ENCODE results near the gene PJA1.

PJA1 gene

DNA sequence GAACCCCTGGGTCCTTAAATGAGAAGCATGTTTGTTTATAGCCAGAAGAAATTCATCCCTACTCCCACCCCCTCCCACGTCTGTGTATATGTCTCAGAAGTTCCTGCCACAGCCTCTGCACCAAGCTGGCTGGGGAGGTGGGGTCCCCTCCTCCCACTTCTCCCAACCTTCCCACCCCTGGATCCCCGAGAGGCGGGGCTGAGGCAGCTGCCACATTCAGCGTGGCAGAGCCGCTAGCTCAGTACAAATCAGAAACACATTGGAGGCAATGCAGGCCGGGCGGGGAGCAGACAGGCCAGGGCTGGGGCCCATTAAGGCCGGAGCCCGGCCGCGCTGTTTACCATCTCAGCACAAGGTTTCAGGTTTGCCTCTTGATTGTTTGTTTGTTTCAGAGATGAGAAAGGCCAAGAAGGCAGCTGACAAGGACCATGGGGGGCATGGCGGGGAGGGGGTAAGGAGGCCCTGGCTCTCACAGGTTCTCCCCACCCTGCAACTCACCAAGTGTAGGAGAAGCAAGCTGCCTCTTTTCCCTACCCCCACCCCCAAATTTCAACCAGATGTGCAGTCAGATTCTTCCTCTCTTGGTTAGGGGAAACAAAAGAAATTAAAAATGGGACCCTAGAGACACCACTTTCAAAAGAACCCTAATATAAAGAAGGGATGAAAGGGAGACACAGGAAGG lies 22.3 kb downstream of the PJA1 start:
- Histone ChIP-seq H3K27ac (ENCODE audit: low read length) (no peak overlapping the region), H3K36me3 (replicated peaks; ENCODE audit: low read depth, low read length) (no peaks in the 10 kb centered on the region), H4K20me1 (ENCODE audit: insufficient read depth, low read length) (no peaks in the 10 kb centered on the region), H3K9ac (ENCODE audit: low read length) (no peak overlapping the region), H3K4me1 (ENCODE audit: low read length) (peaks cover 10% of the 10 kb centered on the region), H2AFZ (ENCODE audit: low read depth, low read length) (no peak overlapping the region), H3K79me2 (ENCODE audit: low read length) (no peaks in the 10 kb centered on the region), H3K4me3 (ENCODE audit: low read length) (no peak overlapping the region), H3K4me2 (ENCODE audit: low read length) (no peak overlapping the region), H3K27me3 (ENCODE audit: low read depth, low read length) (no peaks in the 10 kb centered on the region), H3K9me3 (ENCODE audit: insufficient read depth, low read length) (no peaks in the 10 kb centered on the region)
- no peak for TF ChIP-seq EZH2phosphoT487 (IDR thresholded peaks at IDR 0.05; ENCODE audit: low read depth)
- TF ChIP-seq, protein P1, sequence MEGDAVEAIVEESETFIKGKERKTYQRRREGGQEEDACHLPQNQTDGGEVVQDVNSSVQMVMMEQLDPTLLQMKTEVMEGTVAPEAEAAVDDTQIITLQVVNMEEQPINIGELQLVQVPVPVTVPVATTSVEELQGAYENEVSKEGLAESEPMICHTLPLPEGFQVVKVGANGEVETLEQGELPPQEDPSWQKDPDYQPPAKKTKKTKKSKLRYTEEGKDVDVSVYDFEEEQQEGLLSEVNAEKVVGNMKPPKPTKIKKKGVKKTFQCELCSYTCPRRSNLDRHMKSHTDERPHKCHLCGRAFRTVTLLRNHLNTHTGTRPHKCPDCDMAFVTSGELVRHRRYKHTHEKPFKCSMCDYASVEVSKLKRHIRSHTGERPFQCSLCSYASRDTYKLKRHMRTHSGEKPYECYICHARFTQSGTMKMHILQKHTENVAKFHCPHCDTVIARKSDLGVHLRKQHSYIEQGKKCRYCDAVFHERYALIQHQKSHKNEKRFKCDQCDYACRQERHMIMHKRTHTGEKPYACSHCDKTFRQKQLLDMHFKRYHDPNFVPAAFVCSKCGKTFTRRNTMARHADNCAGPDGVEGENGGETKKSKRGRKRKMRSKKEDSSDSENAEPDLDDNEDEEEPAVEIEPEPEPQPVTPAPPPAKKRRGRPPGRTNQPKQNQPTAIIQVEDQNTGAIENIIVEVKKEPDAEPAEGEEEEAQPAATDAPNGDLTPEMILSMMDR (IDR thresholded peaks at IDR 0.05; ENCODE audit: low read depth, low read length), result no peak

DNA sequence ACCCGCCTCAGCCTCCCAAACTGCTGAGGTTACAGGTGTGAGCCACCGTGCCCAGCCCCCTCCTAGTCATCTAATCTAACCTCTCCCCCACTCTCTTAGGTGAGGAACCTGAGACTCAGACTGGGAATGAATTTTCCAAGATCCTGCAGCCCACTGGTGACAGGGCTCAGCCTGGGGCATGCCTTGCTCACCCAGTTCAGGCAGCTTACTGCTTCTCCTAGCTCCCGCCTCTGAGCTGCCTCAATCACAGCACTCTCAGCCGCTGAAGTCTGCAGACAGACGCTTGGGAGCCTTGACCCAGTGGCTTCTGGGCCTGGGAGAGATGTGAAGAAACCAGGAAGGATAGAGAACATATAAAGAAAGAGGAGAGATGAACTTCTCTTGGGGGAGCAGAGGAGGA lies 24.4 kb downstream of the PJA1 start:
- no peak overlapping the region for H3K4me2 ChIP-seq (ENCODE audit: low read length)
- H3K9ac ChIP-seq (ENCODE audit: low read length), result no peak overlapping the region
- H2AFZ ChIP-seq (ENCODE audit: low read depth, low read length), result no peak overlapping the region
- no peak overlapping the region for H3K4me3 ChIP-seq (ENCODE audit: low read length)
- H3K27ac ChIP-seq (ENCODE audit: low read length), result no peak overlapping the region
- H3K4me1 ChIP-seq (ENCODE audit: low read length), result no peaks in the 10 kb centered on the region
- no peaks in the 10 kb centered on the region for H3K36me3 ChIP-seq (replicated peaks; ENCODE audit: low read depth, low read length)
- H3K9me3 ChIP-seq (ENCODE audit: insufficient read depth, low read length), result no peaks in the 10 kb centered on the region
- H3K27me3 ChIP-seq (ENCODE audit: low read depth, low read length), result no peaks in the 10 kb centered on the region
- no peaks in the 10 kb centered on the region for H4K20me1 ChIP-seq (ENCODE audit: insufficient read depth, low read length)
- TF ChIP-seq, protein P1 (IDR thresholded peaks at IDR 0.05; ENCODE audit: low read depth, low read length), result no peak
- no peak for TF ChIP-seq EZH2phosphoT487 (IDR thresholded peaks at IDR 0.05; ENCODE audit: low read depth)
- H3K79me2 ChIP-seq (ENCODE audit: low read length), result no peaks in the 10 kb centered on the region

DNA sequence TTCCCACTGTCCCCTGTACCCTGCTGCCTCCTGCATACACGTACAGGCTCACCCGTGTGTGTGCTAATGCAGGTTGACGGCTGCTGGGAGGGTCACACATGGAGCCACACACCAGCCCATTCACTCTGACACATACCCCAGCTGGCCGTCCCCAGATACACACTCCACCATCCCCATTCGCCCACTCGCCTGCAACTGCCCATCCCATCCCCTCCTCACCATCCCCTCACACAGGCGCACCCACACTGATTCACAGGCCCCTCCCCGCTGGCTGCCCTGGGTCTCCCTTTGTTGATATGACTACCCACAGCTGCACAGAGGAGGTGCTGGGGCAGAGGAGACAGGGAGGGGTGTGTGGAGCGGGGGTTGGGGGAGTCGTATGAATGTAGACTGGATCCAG lies 25.7 kb downstream of the PJA1 start:
- TF ChIP-seq, protein P1 (IDR thresholded peaks at IDR 0.05; ENCODE audit: low read depth, low read length), result no peak
- no peak for TF ChIP-seq EZH2phosphoT487 (IDR thresholded peaks at IDR 0.05; ENCODE audit: low read depth)
- Histone ChIP-seq H3K4me1 (ENCODE audit: low read length) (no peaks in the 10 kb centered on the region), H3K36me3 (replicated peaks; ENCODE audit: low read depth, low read length) (no peaks in the 10 kb centered on the region), H3K27ac (ENCODE audit: low read length) (no peak overlapping the region), H3K79me2 (ENCODE audit: low read length) (no peaks in the 10 kb centered on the region), H3K9me3 (ENCODE audit: insufficient read depth, low read length) (no peaks in the 10 kb centered on the region), H4K20me1 (ENCODE audit: insufficient read depth, low read length) (no peaks in the 10 kb centered on the region), H3K4me3 (ENCODE audit: low read length) (no peak overlapping the region), H3K4me2 (ENCODE audit: low read length) (no peak overlapping the region), H2AFZ (ENCODE audit: low read depth, low read length) (no peak overlapping the region), H3K27me3 (ENCODE audit: low read depth, low read length) (no peaks in the 10 kb centered on the region), H3K9ac (ENCODE audit: low read length) (no peak overlapping the region)

DNA sequence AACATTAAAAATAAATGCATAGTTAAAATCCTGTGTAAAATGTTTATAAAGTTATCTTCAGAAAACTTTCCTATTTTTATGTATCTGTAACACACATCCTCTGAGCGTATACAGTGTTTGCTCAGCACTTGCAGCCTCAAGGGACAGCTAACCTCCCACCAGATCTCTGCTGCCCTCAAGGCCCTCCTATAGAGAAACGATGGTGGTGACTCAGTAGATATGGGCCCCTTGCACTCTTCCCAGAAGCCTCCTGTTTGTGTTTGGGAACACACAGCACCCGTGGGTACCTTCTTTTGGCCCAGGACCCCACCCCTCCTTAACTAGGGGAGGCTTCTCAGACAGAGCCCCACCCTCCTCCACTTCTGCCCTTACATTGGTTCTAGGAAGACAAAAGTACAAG lies 26.7 kb downstream of the PJA1 start:
- H3K4me2 ChIP-seq (ENCODE audit: low read length), result no peak overlapping the region
- H2AFZ ChIP-seq (ENCODE audit: low read depth, low read length), result no peak overlapping the region
- no peaks in the 10 kb centered on the region for H4K20me1 ChIP-seq (ENCODE audit: insufficient read depth, low read length)
- no peak overlapping the region for H3K9ac ChIP-seq (ENCODE audit: low read length)
- no peaks in the 10 kb centered on the region for H3K79me2 ChIP-seq (ENCODE audit: low read length)
- H3K4me3 ChIP-seq (ENCODE audit: low read length), result no peak overlapping the region
- H3K27ac ChIP-seq (ENCODE audit: low read length), result no peak overlapping the region
- H3K27me3 ChIP-seq (ENCODE audit: low read depth, low read length), result no peaks in the 10 kb centered on the region
- H3K4me1 ChIP-seq (ENCODE audit: low read length), result no peaks in the 10 kb centered on the region
- TF ChIP-seq EZH2phosphoT487 (IDR thresholded peaks at IDR 0.05; ENCODE audit: low read depth), result no peak
- TF ChIP-seq, protein P1 (IDR thresholded peaks at IDR 0.05; ENCODE audit: low read depth, low read length), result no peak
- no peaks in the 10 kb centered on the region for H3K36me3 ChIP-seq (replicated peaks; ENCODE audit: low read depth, low read length)
- H3K9me3 ChIP-seq (ENCODE audit: insufficient read depth, low read length), result no peaks in the 10 kb centered on the region
